Measurements from ENCODE around the gene OTUD7B. TPM values are rescaled to one million over a fixed set of nuclear protein-coding genes. Genes with fewer than 3 reads are reported as not detected.

The OTUD7B gene
- total RNA-seq, 1 experiment from 2014 or later, result 19.6 TPM

DNA sequence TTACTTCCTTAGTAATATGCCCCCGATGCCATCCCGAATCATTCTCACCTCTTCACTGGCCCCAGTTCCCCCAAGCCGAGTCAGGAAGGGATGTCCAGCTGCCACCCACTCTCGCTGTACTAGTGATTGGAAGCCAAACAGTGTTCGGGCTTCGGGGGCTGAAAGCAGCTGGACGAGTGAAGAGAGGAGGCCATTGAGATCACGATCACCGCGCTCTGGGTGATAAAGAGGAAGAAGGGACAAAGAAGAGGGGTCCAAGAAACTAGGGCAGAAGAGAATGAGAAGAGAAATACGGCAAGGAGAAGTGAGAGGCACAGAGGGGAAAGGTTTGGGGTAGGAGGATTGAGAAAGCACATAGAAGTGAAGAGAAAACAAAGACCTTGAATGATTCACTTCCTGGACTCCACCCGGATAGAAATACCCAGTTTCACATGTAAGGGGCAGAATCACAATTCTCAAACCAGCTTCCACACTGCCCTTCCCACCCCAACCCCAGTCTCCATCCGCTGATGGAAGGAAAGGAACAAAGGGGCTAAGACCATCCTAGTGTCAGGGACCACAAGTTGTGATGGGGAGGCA lies 79.2 kb downstream of the OTUD7B start:
- intact Hi-C loops (cut with micrococcal nuclease; ENCODE audit: unreplicated experiment), result no loop called here
- no peaks in the 10 kb centered on the region for H3K27me3 ChIP-seq (replicated peaks; ENCODE audit: control insufficient read depth, insufficient read depth, low read length)
- no peak overlapping the region for H3K27ac Mint-ChIP-seq (ENCODE audit: unreplicated experiment)

DNA sequence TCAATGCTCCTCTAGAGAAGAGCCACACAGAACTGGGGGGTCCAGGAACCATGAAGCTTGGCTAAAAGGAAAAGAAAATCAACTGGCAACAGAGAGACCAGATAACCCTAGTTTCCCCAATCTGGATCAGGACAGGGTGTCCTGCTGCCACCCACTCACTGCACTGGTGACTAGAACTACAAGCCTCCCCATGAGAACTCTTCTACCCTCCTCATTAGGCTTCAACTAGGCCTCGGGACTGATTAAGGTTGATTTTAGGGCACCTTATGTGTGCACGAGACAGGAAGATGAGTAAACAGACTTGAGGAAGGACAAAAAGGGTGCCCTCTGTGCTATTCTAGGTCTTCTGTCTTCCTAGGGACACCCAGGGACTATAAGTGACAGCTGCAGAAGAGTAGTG lies 80.7 kb downstream of the OTUD7B start:
- TF ChIP-seq, protein P1, sequence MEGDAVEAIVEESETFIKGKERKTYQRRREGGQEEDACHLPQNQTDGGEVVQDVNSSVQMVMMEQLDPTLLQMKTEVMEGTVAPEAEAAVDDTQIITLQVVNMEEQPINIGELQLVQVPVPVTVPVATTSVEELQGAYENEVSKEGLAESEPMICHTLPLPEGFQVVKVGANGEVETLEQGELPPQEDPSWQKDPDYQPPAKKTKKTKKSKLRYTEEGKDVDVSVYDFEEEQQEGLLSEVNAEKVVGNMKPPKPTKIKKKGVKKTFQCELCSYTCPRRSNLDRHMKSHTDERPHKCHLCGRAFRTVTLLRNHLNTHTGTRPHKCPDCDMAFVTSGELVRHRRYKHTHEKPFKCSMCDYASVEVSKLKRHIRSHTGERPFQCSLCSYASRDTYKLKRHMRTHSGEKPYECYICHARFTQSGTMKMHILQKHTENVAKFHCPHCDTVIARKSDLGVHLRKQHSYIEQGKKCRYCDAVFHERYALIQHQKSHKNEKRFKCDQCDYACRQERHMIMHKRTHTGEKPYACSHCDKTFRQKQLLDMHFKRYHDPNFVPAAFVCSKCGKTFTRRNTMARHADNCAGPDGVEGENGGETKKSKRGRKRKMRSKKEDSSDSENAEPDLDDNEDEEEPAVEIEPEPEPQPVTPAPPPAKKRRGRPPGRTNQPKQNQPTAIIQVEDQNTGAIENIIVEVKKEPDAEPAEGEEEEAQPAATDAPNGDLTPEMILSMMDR (IDR thresholded peaks at IDR 0.05; ENCODE audit: insufficient read depth in 1 of 2, low read depth in 1 of 2, low read length in 1 of 2, severe bottlenecking in 1 of 2, unreplicated experiment in 1 of 2), result no peak
- H3K9me3 Mint-ChIP-seq (ENCODE audit: unreplicated experiment), result no peaks in the 10 kb centered on the region
- H3K4me1 Mint-ChIP-seq (ENCODE audit: low read depth, unreplicated experiment), result peaks cover 7% of the 10 kb centered on the region
- BruUV-seq (replicated peaks), result no TSS peak
- no peaks in the 10 kb centered on the region for H3K27me3 Mint-ChIP-seq (ENCODE audit: insufficient read depth, unreplicated experiment)
- no peak overlapping the region for H3K27ac Mint-ChIP-seq (ENCODE audit: unreplicated experiment)
- intact Hi-C loops (cut with micrococcal nuclease; ENCODE audit: unreplicated experiment), result no loop called here
- no peak for DNase-seq
- Histone ChIP-seq H3K27me3 (replicated peaks; ENCODE audit: control insufficient read depth, insufficient read depth, low read length) (no peaks in the 10 kb centered on the region), H3K4me3 (ENCODE audit: low read depth, low read length) (no peak overlapping the region), H3K4me1 (peaks cover 9% of the 10 kb centered on the region), H3K9me3 (no peaks in the 10 kb centered on the region), H3K36me3 (ENCODE audit: control insufficient read depth, insufficient read depth, low read length) (no peaks in the 10 kb centered on the region; the same call in 1 of the 2 replicates)
- ChIA-PET CTCF (no interaction called here), POLR2A (no interaction called here)
- H3K4me3 Mint-ChIP-seq (ENCODE audit: unreplicated experiment), result no peak overlapping the region
- peaks cover 42% of the 10 kb centered on the region for H3K36me3 Mint-ChIP-seq (ENCODE audit: insufficient read depth, unreplicated experiment)

More for the DNA sequence above, 79.2 kb downstream of the OTUD7B start:
- no peak overlapping the region for H3K4me3 Mint-ChIP-seq (ENCODE audit: unreplicated experiment)
- Histone ChIP-seq H3K36me3 (ENCODE audit: control insufficient read depth, insufficient read depth, low read length) (no peaks in the 10 kb centered on the region), H3K4me1 (peaks cover 16% of the 10 kb centered on the region), H3K4me3 (ENCODE audit: low read depth, low read length) (no peak overlapping the region), H3K9me3 (no peaks in the 10 kb centered on the region)
- TF ChIP-seq, protein P1 (IDR thresholded peaks at IDR 0.05; ENCODE audit: insufficient read depth in 1 of 2, low read depth in 1 of 2, low read length in 1 of 2, severe bottlenecking in 1 of 2, unreplicated experiment in 1 of 2), result no peak
- peaks cover 28% of the 10 kb centered on the region for H3K36me3 Mint-ChIP-seq (ENCODE audit: insufficient read depth, unreplicated experiment)
- POLR2A ChIA-PET, result interaction anchor here (1.2 kb wide), 1 partner anchor 31 kb away, joined by 4 read pairs; the partner anchor contains the start of gene BOLA1
- DNase-seq, result no peak
- H3K4me1 Mint-ChIP-seq (ENCODE audit: low read depth, unreplicated experiment), result peaks cover 10% of the 10 kb centered on the region
- BruUV-seq (replicated peaks), result no TSS peak
- no peaks in the 10 kb centered on the region for H3K9me3 Mint-ChIP-seq (ENCODE audit: unreplicated experiment)
- CTCF ChIA-PET, result no interaction called here
- no peaks in the 10 kb centered on the region for H3K27me3 Mint-ChIP-seq (ENCODE audit: insufficient read depth, unreplicated experiment)

DNA sequence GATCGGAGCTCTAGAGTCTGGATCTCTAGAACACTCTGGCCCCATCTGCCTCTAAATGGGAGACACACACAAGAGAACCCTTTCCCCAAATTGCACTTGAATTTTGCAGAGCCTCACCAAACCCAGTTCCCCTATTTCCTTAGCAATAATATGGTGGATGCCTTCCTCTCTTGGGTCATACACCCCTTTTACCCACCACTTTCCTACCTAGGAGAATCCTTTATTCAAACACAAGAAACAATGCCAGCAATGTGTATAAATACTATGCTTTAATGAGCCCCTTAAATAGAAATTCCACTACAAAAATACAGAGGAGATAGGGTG lies 82.2 kb downstream of the OTUD7B start:
- POLR2A ChIA-PET, result interaction anchor here (0.8 to 1.2 kb wide), 7 partner anchors 8 to 768 kb away, joined by 3 to 21 read pairs (median 4); partner anchors contain the start of genes GOLPH3L and MTMR11
- Mint-ChIP-seq H3K4me1 (ENCODE audit: low read depth, unreplicated experiment) (peaks cover 11% of the 10 kb centered on the region), H3K27ac (ENCODE audit: unreplicated experiment) (peak overlapping the region; percentile 94), H3K4me3 (ENCODE audit: unreplicated experiment) (peak overlapping the region; percentile 91), H3K36me3 (ENCODE audit: insufficient read depth, unreplicated experiment) (peaks cover 52% of the 10 kb centered on the region), H3K9me3 (ENCODE audit: unreplicated experiment) (no peaks in the 10 kb centered on the region), H3K27me3 (ENCODE audit: insufficient read depth, unreplicated experiment) (no peaks in the 10 kb centered on the region)
- H3K27me3 ChIP-seq (replicated peaks; ENCODE audit: control insufficient read depth, insufficient read depth, low read length), result no peaks in the 10 kb centered on the region
- no TSS peak for BruUV-seq (replicated peaks)
- peaks cover 2% of the 10 kb centered on the region; the same call in 1 of the 2 replicates for H3K36me3 ChIP-seq (ENCODE audit: control insufficient read depth, insufficient read depth, low read length)
- peak overlapping the region; percentile 99 for H3K4me3 ChIP-seq (ENCODE audit: low read depth, low read length)
- peaks cover 9% of the 10 kb centered on the region for H3K4me1 ChIP-seq
- no peak for DNase-seq
- CTCF ChIA-PET, result interaction anchor here (0.7 to 1.6 kb wide), 5 partner anchors 9 to 259 kb away, joined by 3 to 5 read pairs (median 4); a partner anchor contains a TSS
- H3K9me3 ChIP-seq, result no peaks in the 10 kb centered on the region
- TF ChIP-seq, protein P1 (IDR thresholded peaks at IDR 0.05; ENCODE audit: insufficient read depth in 1 of 2, low read depth in 1 of 2, low read length in 1 of 2, severe bottlenecking in 1 of 2, unreplicated experiment in 1 of 2), result no peak
- intact Hi-C loops (cut with micrococcal nuclease; ENCODE audit: unreplicated experiment), result loop anchor here (1.0 kb wide), 1 partner anchor 40 kb away; no protein-coding TSS in a partner anchor
